Kidney (tissue), 14 donors: Measurements from ENCODE around the gene SLC9A3. TPM values are rescaled to one million over a fixed set of nuclear protein-coding genes. Genes with fewer than 3 reads are reported as not detected.
A peak's percentile ranks its signal among the peaks of the same experiment; 100 is the strongest.

Experiments
- DNase-seq, 5 donors: peaks; one replicate each; pipeline ENCODE4 v3.0.0-alpha.2; 2013 to 2020
- FAIRE-seq: peaks from 2 replicates; lab custom pipeline; 2012; peaks lifted over from hg19 to GRCh38; lab: Jason Lieb, UNC
- H3K27ac ChIP-seq, 2 donors: one replicate each; pipeline ENCODE4 v1.7.0; 2013; ENCODE audit warnings: low read depth in 2 of 2, low read length in 2 of 2, inconsistent platforms in 1 of 2
- H3K27me3 ChIP-seq: one replicate; pipeline ENCODE4 v1.7.1; 2013; ENCODE audit warnings: low read length, inconsistent platforms; ENCODE audit not compliant: control insufficient read depth, insufficient read depth
- H3K36me3 ChIP-seq, 3 donors: one replicate each; pipeline versions ENCODE4 v1.7.0 to v1.7.1; 2013; ENCODE audit warnings: low read length in 3 of 3, control low read depth in 1 of 3, inconsistent platforms in 1 of 3; ENCODE audit not compliant: insufficient read depth in 3 of 3, control insufficient read depth in 2 of 3
- H3K4me1 ChIP-seq, 3 donors: one replicate each; pipeline versions ENCODE4 v1.7.0 to v1.7.1; 2013; ENCODE audit warnings: low read length in 3 of 3, inconsistent platforms in 1 of 3, low read depth in 1 of 3; ENCODE audit not compliant: control insufficient read depth in 2 of 3, insufficient read depth in 2 of 3
- H3K4me3 ChIP-seq, 3 donors: one replicate each; pipeline versions ENCODE4 v1.7.0 to v1.8.1; 2013; ENCODE audit warnings: low read length in 3 of 3, control low read depth in 1 of 3, inconsistent platforms in 1 of 3
- H3K9ac ChIP-seq, 3 donors: one replicate each; pipeline versions ENCODE4 v1.7.0 to v1.7.1; 2013; ENCODE audit warnings: low read length in 3 of 3, control low read depth in 1 of 3, inconsistent platforms in 1 of 3
- H3K9me3 ChIP-seq, 3 donors: one replicate each; pipeline versions ENCODE4 v1.7.0 to v1.7.1; 2013; ENCODE audit warnings: low read length in 3 of 3, control low read depth in 1 of 3, inconsistent platforms in 1 of 3; ENCODE audit not compliant: control insufficient read depth in 2 of 3, insufficient read depth in 1 of 3
- intact Hi-C: fragments of 100-400 bp; cut with DNase I; formaldehyde crosslinking; loops from one replicate; pipeline ENCODE4 v1.11.1; 2022
- polyA plus RNA-seq: library from polyadenylated mRNA; stranded (reverse); fragments of 350-450 nt; fragmentation: Illumina TruSeq; extraction: RNeasy Lipid Tissue Mini Kit (QIAGEN cat#74804); gene quantifications from one replicate; pipeline ENCODE4 v1.2.3, GENCODE V29; 2014; ENCODE audit warnings: low read depth, low replicate concordance; ENCODE audit not compliant: insufficient read depth
- total RNA-seq: library from RNA; stranded (reverse); fragmentation: NEBNext Ultra II Directional; extraction: Animal tissue kit (Norgen Biotek cat#: 25700); gene quantifications from one replicate; pipeline ENCODE4 v1.2.1, GENCODE V29; 2021
- TF ChIP-seq, protein P1 (sequence below): IDR thresholded peaks from 3 replicates; pipeline ENCODE4 v1.5.1; 2012; ENCODE audit warnings: mild to moderate bottlenecking, moderate library complexity, borderline replicate concordance; ENCODE audit not compliant: insufficient read depth; ENCODE audit errors: extremely low read depth
- donor health status: control.
- donor health status: control.
- donor health status: control.
- donor health status: control.
- donor health status: control.
- donor health status: DM: yes; HTN: yes; CAD: no.
- donor health status: Normal renal cell carcinoma (clear cell type).

The SLC9A3 gene
- total and polyA plus RNA-seq, 2 donors from 2014 or later, result 10.5 to 36.9 TPM

DNA sequence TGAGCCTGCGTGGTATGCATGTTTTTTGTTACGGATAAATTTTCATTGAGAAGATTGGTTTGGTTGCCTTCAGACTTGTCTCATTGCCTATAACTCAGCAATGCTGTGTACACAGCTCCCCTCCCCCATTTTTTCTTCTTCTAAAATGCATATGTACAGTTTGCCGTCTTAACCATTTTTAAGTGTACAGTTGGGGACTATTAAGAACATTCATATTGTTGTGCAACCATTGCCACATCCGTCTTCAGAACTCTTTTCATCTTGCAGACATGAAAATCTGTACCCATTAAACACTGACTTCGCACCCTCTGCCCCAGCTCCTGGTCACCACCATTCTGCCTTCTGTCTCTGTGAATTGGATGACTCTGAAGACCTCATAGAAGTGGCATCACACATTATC, 75.1 kb downstream of the SLC9A3 start:
- no peak overlapping the region for H3K9ac ChIP-seq
- no peak overlapping the region for H3K4me3 ChIP-seq
- H3K4me1 ChIP-seq, result peaks cover 0 to 2% (median 0%) of the 10 kb centered on the region in 3 donors
- no peak for FAIRE-seq
- H3K27me3 ChIP-seq, result no peaks in the 10 kb centered on the region
- intact Hi-C loops, result loop anchor here (10.0 kb wide), 1 partner anchor 456 kb away; no protein-coding TSS in a partner anchor
- peaks cover 20 to 38% (median 38%) of the 10 kb centered on the region in 3 donors for H3K36me3 ChIP-seq
- no peak overlapping the region for H3K27ac ChIP-seq
- peaks cover 2 to 10% (median 3%) of the 10 kb centered on the region in 3 donors for H3K9me3 ChIP-seq
- DNase-seq, result no peak
- TF ChIP-seq, protein P1, sequence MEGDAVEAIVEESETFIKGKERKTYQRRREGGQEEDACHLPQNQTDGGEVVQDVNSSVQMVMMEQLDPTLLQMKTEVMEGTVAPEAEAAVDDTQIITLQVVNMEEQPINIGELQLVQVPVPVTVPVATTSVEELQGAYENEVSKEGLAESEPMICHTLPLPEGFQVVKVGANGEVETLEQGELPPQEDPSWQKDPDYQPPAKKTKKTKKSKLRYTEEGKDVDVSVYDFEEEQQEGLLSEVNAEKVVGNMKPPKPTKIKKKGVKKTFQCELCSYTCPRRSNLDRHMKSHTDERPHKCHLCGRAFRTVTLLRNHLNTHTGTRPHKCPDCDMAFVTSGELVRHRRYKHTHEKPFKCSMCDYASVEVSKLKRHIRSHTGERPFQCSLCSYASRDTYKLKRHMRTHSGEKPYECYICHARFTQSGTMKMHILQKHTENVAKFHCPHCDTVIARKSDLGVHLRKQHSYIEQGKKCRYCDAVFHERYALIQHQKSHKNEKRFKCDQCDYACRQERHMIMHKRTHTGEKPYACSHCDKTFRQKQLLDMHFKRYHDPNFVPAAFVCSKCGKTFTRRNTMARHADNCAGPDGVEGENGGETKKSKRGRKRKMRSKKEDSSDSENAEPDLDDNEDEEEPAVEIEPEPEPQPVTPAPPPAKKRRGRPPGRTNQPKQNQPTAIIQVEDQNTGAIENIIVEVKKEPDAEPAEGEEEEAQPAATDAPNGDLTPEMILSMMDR, result no peak

GRCh38 chr5:448766-449090, 75.5 kb downstream of the SLC9A3 start:
- Histone ChIP-seq H3K27me3 (no peaks in the 10 kb centered on the region), H3K9ac (no peak overlapping the region), H3K27ac (no peak overlapping the region), H3K4me1 (peaks cover 0 to 6% (median 0%) of the 10 kb centered on the region in 3 donors), H3K4me3 (no peak overlapping the region), H3K36me3 (peaks cover 18 to 36% (median 36%) of the 10 kb centered on the region in 3 donors), H3K9me3 (peaks cover 2 to 10% (median 3%) of the 10 kb centered on the region in 3 donors)
- intact Hi-C loops, result loop anchor here (10.0 kb wide), 1 partner anchor 456 kb away; no protein-coding TSS in a partner anchor
- no peak for DNase-seq
- TF ChIP-seq, protein P1, result no peak
- FAIRE-seq, result no peak

GRCh38 chr5:448061-448765, 76.0 kb downstream of the SLC9A3 start:
- peaks cover 16 to 31% (median 31%) of the 10 kb centered on the region in 3 donors for H3K36me3 ChIP-seq
- intact Hi-C loops, result loop anchor here (10.0 kb wide), 1 partner anchor 457 kb away; no protein-coding TSS in a partner anchor
- FAIRE-seq, result no peak
- H3K9ac ChIP-seq, result no peak overlapping the region
- no peak overlapping the region for H3K4me3 ChIP-seq
- no peaks in the 10 kb centered on the region for H3K27me3 ChIP-seq
- peaks cover 0 to 10% (median 0%) of the 10 kb centered on the region in 3 donors for H3K4me1 ChIP-seq
- peak in 2 of 5 donors; percentile 23 to 82 for DNase-seq
- peaks cover 2 to 10% (median 3%) of the 10 kb centered on the region in 3 donors for H3K9me3 ChIP-seq
- TF ChIP-seq, protein P1, result no peak
- H3K27ac ChIP-seq, result no peak overlapping the region
